AG09319 (cell line): ENCODE measurements around the gene SPRED2.

Source experiments
- DNase-seq: peaks from one replicate; pipeline ENCODE4 v3.0.0-alpha.2; 2010; ENCODE audit warnings: low read depth; ENCODE audit errors: extremely low read depth
- CTCF ChIP-seq: IDR thresholded peaks from 2 replicates; pipeline ENCODE4 v1.5.1; 2011; ENCODE audit warnings: low read depth, mild to moderate bottlenecking, inconsistent platforms, low read length, moderate library complexity

The SPRED2 gene

GRCh38 chr2:65432227-65433190 is at the start of gene SPRED2:
Gene SPRED2, minus strand, starts transcription at chr2:65432599. Its CDS starts 612 bp downstream, at chr2:65431987.
- no peak; the same call in 1 of the 2 replicates for TF ChIP-seq CTCF
- DNase-seq, result peak; percentile 92

- no peak for TF ChIP-seq CTCF
Measured at GRCh38 chr2:65481961-65482360, 49.6 kb upstream of the SPRED2 start.

GRCh38 chr2:65479524-65479923 is 47.1 kb upstream of the SPRED2 start:
- TF ChIP-seq CTCF, result no peak
- no peak for DNase-seq

More at GRCh38 chr2:65481961-65482360, 49.6 kb upstream of the SPRED2 start:
- DNase-seq, result no peak

GRCh38 chr2:65478498-65479135 is 46.2 kb upstream of the SPRED2 start:
- DNase-seq, result no peak
- TF ChIP-seq CTCF, result no peak

- TF ChIP-seq CTCF, result no peak
- no peak for DNase-seq
Measured at GRCh38 chr2:65477590-65477989, 45.2 kb upstream of the SPRED2 start.

GRCh38 chr2:65476778-65477177 is 44.4 kb upstream of the SPRED2 start:
- TF ChIP-seq CTCF, result no peak

GRCh38 chr2:65475000-65475399 is 42.6 kb upstream of the SPRED2 start:
- DNase-seq, result no peak
- TF ChIP-seq CTCF, result no peak

More at GRCh38 chr2:65476778-65477177, 44.4 kb upstream of the SPRED2 start:
- no peak for DNase-seq
